Left lung (tissue), 10 donors: ENCODE measurements around the gene EVI5. TPM values are rescaled to one million over a fixed set of nuclear protein-coding genes. Genes with fewer than 3 reads are reported as not detected.
A peak's percentile ranks its signal among the peaks of the same experiment; 100 is the strongest.

Experiments
- ATAC-seq: fragments of 200-7000 bp; cut with Tn5 transposase; one replicate; pipeline ENCODE4 v1.9.1; 2020; ENCODE audit warnings: moderate library complexity
- DNase-seq, 4 donors: peaks; one replicate each; pipeline ENCODE4 v3.0.0-alpha.2; 2013 to 2020
- H3K27ac ChIP-seq, 2 donors: fragments of 200-600 bp; sonication (generic) in 1 of 2; one replicate each; pipeline versions ENCODE4 v1.5.0 to v1.8.0; 2020 to 2021
- H3K27me3 ChIP-seq, 2 donors: fragments of 200-600 bp; sonication (generic) in 1 of 2; one replicate each; pipeline versions ENCODE4 v1.5.0 to v1.8.0; 2020 to 2021
- H3K36me3 ChIP-seq, 2 donors: fragments of 200-600 bp; sonication (generic) in 1 of 2; one replicate each; pipeline versions ENCODE4 v1.5.0 to v1.8.0; 2020 to 2021
- H3K4me1 ChIP-seq, 2 donors: fragments of 200-600 bp; one replicate each; pipeline ENCODE4 v1.8.0; 2021
- H3K4me3 ChIP-seq, 2 donors: fragments of 200-600 bp; sonication (generic) in 1 of 2; one replicate each; pipeline versions ENCODE4 v1.5.0 to v1.8.0; 2020 to 2021; ENCODE audit warnings: mild to moderate bottlenecking in 1 of 2
- H3K9me3 ChIP-seq, 2 donors: fragments of 200-600 bp; sonication (generic) in 1 of 2; one replicate each; pipeline versions ENCODE4 v1.5.0 to v1.8.0; 2020 to 2021
- intact Hi-C, 2 donors: fragments of 100-400 bp; cut with DNase I; formaldehyde crosslinking; loops; one replicate each; pipeline versions ENCODE4 v1.11.2 to v1.14.2; 2022
- polyA plus RNA-seq, 6 donors: library from polyadenylated mRNA; unstranded; fragments of 120-200 nt; gene quantifications; one replicate each; pipeline ENCODE4 v1.2.1, GENCODE V29; 2013; ENCODE audit not compliant: insufficient read length in 6 of 6
- total RNA-seq, 2 donors: library from RNA; stranded (reverse); fragmentation: NEBNext Ultra II Directional; extraction: Animal tissue kit (Norgen Biotek cat#: 25700); gene quantifications; one replicate each; pipeline ENCODE4 v1.2.1, GENCODE V29; 2021
- TF ChIP-seq, protein P1 (sequence below), 2 donors: fragments of 200-600 bp; sonication (generic) in 1 of 2; IDR thresholded peaks; one replicate each; pipeline versions ENCODE4 v1.5.0 to v1.8.0; 2021; ENCODE audit warnings: antibody characterized with exemption in 2 of 2
- donor health status: DM: no; HTN: yes; CAD: no.
- donor health status: DM: no; HTN: no; CAD: no.

The EVI5 gene
- total and polyA plus RNA-seq, 8 donors: 17.5 to 49.7 (median 22.4) TPM

DNA sequence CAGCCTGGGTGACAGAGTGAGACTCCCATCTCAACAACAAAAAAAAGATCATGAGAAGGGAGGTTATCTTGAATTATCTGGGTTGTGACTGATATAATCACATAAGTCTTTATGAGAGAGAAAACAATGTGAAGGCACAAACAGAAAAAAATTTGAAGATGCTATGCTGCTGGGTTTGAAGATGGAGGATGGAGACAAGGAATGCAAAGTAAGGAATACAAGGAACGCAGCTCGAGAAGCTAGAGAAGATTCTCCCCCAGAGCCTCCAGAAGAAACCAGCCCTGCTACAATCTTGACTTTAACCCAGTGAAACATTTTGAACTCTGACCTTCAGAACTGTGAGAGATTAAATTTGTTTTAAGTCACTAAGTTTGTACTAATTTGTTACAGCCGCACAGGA, 15.1 kb downstream of the EVI5 start:
- H3K4me3 ChIP-seq: no peak overlapping the region
- no peak for ATAC-seq
- no peaks in the 10 kb centered on the region for H3K27me3 ChIP-seq
- no peaks in the 10 kb centered on the region for H3K9me3 ChIP-seq
- no peak overlapping the region for H3K27ac ChIP-seq
- H3K4me1 ChIP-seq: no peaks in the 10 kb centered on the region
- no peak for DNase-seq
- intact Hi-C loops: no loop called here
- no peaks in the 10 kb centered on the region for H3K36me3 ChIP-seq
- TF ChIP-seq, protein P1, sequence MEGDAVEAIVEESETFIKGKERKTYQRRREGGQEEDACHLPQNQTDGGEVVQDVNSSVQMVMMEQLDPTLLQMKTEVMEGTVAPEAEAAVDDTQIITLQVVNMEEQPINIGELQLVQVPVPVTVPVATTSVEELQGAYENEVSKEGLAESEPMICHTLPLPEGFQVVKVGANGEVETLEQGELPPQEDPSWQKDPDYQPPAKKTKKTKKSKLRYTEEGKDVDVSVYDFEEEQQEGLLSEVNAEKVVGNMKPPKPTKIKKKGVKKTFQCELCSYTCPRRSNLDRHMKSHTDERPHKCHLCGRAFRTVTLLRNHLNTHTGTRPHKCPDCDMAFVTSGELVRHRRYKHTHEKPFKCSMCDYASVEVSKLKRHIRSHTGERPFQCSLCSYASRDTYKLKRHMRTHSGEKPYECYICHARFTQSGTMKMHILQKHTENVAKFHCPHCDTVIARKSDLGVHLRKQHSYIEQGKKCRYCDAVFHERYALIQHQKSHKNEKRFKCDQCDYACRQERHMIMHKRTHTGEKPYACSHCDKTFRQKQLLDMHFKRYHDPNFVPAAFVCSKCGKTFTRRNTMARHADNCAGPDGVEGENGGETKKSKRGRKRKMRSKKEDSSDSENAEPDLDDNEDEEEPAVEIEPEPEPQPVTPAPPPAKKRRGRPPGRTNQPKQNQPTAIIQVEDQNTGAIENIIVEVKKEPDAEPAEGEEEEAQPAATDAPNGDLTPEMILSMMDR (IDR thresholded peaks at IDR 0.05): no peak

DNA sequence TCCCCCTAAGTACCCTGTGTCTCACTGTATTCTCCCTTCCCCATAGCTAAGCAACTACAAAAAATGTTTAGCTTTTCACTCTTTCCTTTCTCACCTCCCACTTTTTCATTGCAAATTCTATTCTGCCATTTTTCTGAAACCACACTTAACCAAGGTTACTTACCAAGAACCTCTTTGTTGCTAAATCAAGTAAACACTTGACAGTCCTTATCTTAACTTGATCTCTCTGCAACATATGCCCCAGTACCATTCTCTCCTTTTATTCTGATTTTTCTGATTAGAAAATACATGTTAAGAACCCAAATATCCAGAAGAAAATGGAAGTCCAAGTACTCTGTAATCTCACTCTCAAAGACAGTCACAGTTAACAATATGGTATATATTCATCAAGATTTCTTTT, 16.0 kb downstream of the EVI5 start:
- DNase-seq: no peak
- TF ChIP-seq, protein P1 (IDR thresholded peaks at IDR 0.05): no peak
- Histone ChIP-seq H3K36me3 (no peaks in the 10 kb centered on the region), H3K27me3 (no peaks in the 10 kb centered on the region), H3K9me3 (no peaks in the 10 kb centered on the region), H3K4me3 (no peak overlapping the region), H3K27ac (no peak overlapping the region), H3K4me1 (no peaks in the 10 kb centered on the region)
- peak; percentile 66 for ATAC-seq
- intact Hi-C loops: no loop called here

DNA sequence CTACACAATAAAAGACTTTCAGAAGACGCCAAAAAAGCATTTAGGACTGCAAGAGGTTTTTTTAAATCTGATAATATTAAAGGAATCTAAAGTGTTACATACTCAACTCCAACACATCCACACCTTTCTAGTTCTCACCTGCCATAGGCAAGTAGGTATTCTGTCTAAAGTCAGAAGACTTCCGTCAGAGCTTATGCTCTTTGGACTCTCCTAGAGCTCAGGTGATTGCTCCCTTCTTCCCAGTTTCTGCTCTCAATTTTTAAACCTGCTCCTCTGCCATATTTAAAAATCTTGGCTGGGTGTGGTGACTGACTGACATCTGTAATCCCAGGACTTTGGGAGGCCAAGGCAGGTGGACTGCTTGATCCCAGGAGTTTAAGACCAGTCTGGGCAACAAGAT, 16.6 kb downstream of the EVI5 start:
- intact Hi-C loops: no loop called here
- TF ChIP-seq, protein P1 (IDR thresholded peaks at IDR 0.05): no peak
- Histone ChIP-seq H3K36me3 (no peaks in the 10 kb centered on the region), H3K4me3 (no peak overlapping the region), H3K9me3 (no peaks in the 10 kb centered on the region), H3K27ac (no peak overlapping the region), H3K4me1 (no peaks in the 10 kb centered on the region), H3K27me3 (no peaks in the 10 kb centered on the region)
- DNase-seq (no peak), ATAC-seq (no peak)

DNA sequence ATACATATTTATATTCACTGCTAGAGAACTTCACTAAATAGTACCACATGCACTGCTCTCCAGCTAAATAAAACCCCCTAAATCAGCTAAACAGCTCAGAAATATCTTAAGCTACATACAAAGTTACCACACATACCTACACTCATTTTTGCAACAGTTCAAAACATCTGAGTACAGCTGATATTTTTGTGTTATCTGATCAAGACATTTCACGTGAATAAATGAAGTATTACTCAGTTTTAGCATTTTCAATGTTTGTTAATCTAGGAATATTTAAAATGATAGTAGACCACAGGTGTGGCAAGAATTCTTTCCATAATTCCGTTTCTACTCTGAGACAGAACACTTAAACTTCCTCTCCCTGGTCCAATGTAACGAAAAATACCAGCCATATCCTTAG, 20.8 kb downstream of the EVI5 start:
- DNase-seq: no peak
- intact Hi-C loops: no loop called here
- no peaks in the 10 kb centered on the region for H3K36me3 ChIP-seq
- H3K27ac ChIP-seq: no peak overlapping the region
- no peaks in the 10 kb centered on the region for H3K9me3 ChIP-seq
- H3K4me1 ChIP-seq: no peaks in the 10 kb centered on the region
- no peaks in the 10 kb centered on the region for H3K27me3 ChIP-seq
- no peak for ATAC-seq
- TF ChIP-seq, protein P1 (IDR thresholded peaks at IDR 0.05): no peak
- no peak overlapping the region for H3K4me3 ChIP-seq

DNA sequence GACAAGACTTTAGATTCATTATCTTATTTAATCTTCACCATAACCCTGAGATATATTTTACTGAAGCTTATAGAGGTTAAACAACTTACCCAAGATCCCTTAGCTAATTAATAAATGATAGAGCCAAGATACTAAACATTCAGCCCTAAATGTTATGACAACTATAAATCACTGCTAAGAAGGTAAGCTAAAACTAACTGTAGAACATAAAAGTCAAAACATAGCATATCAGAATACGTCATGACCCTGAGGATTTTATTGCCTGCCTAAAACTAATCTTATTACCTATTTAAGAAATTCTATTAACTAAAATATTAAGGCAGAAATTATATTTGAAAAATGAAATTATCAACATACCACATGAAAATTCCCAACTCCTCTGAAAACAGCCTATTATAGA, 22.6 kb downstream of the EVI5 start:
- H3K27ac ChIP-seq: no peak overlapping the region
- no peaks in the 10 kb centered on the region for H3K27me3 ChIP-seq
- H3K36me3 ChIP-seq: no peaks in the 10 kb centered on the region
- no peaks in the 10 kb centered on the region for H3K9me3 ChIP-seq
- ATAC-seq: no peak
- intact Hi-C loops: no loop called here
- no peaks in the 10 kb centered on the region for H3K4me1 ChIP-seq
- H3K4me3 ChIP-seq: no peak overlapping the region
- TF ChIP-seq, protein P1 (IDR thresholded peaks at IDR 0.05): no peak
- DNase-seq: no peak
